ENCODE results near the gene AGTR1. TPM values are rescaled to one million over a fixed set of nuclear protein-coding genes. Genes with fewer than 3 reads are reported as not detected.

The AGTR1 gene
- total RNA-seq, 1 donor from 2014 or later, result not detected

DNA sequence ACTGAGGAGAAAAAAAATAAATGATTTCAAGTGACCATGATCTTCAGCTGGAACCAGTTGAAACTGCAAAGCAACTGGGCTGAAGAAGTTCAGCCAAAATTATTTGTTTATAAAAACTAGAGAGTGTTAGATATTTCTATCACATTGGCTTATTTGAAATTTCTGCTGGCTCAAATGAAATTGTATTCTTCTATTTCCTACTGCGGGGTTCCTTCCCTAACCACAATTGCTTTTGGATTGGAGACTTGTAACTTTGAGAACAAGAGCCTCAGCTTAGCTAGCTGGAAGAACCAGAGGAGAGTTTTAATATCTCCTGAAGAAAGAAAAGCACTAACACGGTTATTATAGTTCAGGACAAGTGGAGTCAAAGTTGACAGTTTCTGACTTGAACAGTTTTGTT lies 31.1 kb downstream of the AGTR1 start:
- Mint-ChIP-seq H3K27me3 (ENCODE audit: insufficient read depth) (no peaks in the 10 kb centered on the region), H3K4me1 (ENCODE audit: low read depth) (no peaks in the 10 kb centered on the region), H3K36me3 (ENCODE audit: low read depth) (no peaks in the 10 kb centered on the region), H3K4me3 (no peak overlapping the region), H3K27ac (no peak overlapping the region), H3K9me3 (no peaks in the 10 kb centered on the region)
- intact Hi-C loops (cut with micrococcal nuclease), result loop anchor here (10.0 kb wide), 1 partner anchor 216 kb away; no protein-coding TSS in a partner anchor
- no peak for DNase-seq (ENCODE audit: low spot score)

GRCh38 chr3:148729476-148730055 lies 31.9 kb downstream of the AGTR1 start:
- H3K4me1 Mint-ChIP-seq (ENCODE audit: low read depth), result no peaks in the 10 kb centered on the region
- H3K4me3 Mint-ChIP-seq, result no peak overlapping the region
- no peaks in the 10 kb centered on the region for H3K9me3 Mint-ChIP-seq
- no peaks in the 10 kb centered on the region for H3K36me3 Mint-ChIP-seq (ENCODE audit: low read depth)
- intact Hi-C loops (cut with micrococcal nuclease), result loop anchor here (10.0 kb wide), 1 partner anchor 215 kb away; no protein-coding TSS in a partner anchor
- H3K27ac Mint-ChIP-seq, result no peak overlapping the region
- no peak for DNase-seq (ENCODE audit: low spot score)
- no peaks in the 10 kb centered on the region for H3K27me3 Mint-ChIP-seq (ENCODE audit: insufficient read depth)

- DNase-seq (ENCODE audit: low spot score), result no peak
- Mint-ChIP-seq H3K27ac (no peak overlapping the region), H3K9me3 (no peaks in the 10 kb centered on the region), H3K27me3 (ENCODE audit: insufficient read depth) (no peaks in the 10 kb centered on the region), H3K4me1 (ENCODE audit: low read depth) (no peaks in the 10 kb centered on the region), H3K36me3 (ENCODE audit: low read depth) (no peaks in the 10 kb centered on the region), H3K4me3 (no peak overlapping the region)
- intact Hi-C loops (cut with micrococcal nuclease), result no loop called here
These were observed 33.0 kb downstream of the AGTR1 start for GRCh38 chr3:148730676-148731075.

DNA sequence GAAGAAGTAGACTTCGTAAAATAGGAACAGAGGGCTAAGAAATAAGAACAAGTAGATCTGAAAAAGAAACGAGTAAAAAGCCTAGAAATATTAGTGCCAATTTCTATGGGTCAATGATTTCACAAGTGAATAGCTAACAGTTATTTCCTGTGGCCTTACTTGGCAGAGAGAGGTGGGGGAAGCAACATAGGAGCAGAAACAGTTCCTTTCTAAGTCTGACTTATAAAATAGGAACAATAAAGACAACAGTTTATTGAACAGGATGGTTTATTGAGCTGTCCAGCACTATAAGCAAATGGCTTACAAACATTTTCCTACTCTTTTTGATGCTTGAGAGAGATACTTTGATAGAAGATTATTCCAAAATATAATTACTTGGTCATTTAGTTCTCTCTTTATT lies 37.9 kb downstream of the AGTR1 start:
- no peaks in the 10 kb centered on the region for H3K9me3 Mint-ChIP-seq
- intact Hi-C loops (cut with micrococcal nuclease), result no loop called here
- H3K4me3 Mint-ChIP-seq, result no peak overlapping the region
- no peaks in the 10 kb centered on the region for H3K36me3 Mint-ChIP-seq (ENCODE audit: low read depth)
- no peaks in the 10 kb centered on the region for H3K4me1 Mint-ChIP-seq (ENCODE audit: low read depth)
- no peaks in the 10 kb centered on the region for H3K27me3 Mint-ChIP-seq (ENCODE audit: insufficient read depth)
- H3K27ac Mint-ChIP-seq, result no peak overlapping the region
- no peak for DNase-seq (ENCODE audit: low spot score)

- Mint-ChIP-seq H3K27ac (no peak overlapping the region), H3K27me3 (ENCODE audit: insufficient read depth) (no peaks in the 10 kb centered on the region), H3K4me3 (no peak overlapping the region), H3K9me3 (no peaks in the 10 kb centered on the region), H3K4me1 (ENCODE audit: low read depth) (no peaks in the 10 kb centered on the region), H3K36me3 (ENCODE audit: low read depth) (no peaks in the 10 kb centered on the region)
- DNase-seq (ENCODE audit: low spot score), result no peak
- intact Hi-C loops (cut with micrococcal nuclease), result no loop called here
These were observed 38.4 kb downstream of the AGTR1 start for GRCh38 chr3:148736086-148736485.

DNA sequence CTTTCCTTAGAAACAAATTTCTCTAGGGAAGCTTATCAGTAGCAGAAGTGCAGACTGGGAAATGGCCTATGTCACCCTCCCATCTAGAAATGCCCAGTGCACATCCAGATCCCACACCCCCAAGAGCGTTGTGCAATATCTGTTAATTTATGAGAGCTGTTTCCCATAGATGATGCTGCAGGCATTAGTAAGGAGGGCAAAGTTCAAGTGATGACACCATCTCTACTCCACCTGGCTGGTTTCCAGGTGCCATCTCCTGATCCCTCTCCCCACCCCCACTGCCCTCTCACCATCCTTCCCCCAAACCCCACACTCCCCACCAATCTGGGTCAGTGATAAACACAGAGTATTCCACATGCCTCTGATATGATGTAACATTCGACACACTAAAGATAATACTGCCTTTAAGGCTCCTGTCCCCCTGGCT lies 39.4 kb downstream of the AGTR1 start:
- Mint-ChIP-seq H3K27me3 (ENCODE audit: insufficient read depth) (no peaks in the 10 kb centered on the region), H3K9me3 (no peaks in the 10 kb centered on the region), H3K27ac (no peak overlapping the region), H3K4me1 (ENCODE audit: low read depth) (no peaks in the 10 kb centered on the region), H3K36me3 (ENCODE audit: low read depth) (no peaks in the 10 kb centered on the region), H3K4me3 (no peak overlapping the region)
- no peak for DNase-seq (ENCODE audit: low spot score)
- intact Hi-C loops (cut with micrococcal nuclease), result no loop called here

DNA sequence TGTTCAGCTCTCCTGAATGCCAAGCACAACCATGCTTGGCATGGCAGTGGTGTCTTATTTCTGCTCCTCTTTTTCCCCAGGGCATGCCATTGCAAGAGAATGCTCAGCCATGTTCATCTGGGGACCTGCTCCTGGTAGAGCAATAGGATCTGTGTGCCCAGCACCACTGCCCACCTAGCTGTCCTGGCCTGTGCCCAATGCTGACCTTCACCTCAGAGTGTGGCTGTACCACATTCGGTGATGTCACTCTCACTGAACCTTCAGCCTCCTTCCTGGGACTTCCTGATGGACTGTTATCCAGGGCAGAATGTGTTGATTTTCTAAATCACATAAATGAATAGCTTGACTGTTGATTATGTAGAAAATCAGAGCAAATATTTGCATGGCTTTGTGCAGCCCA lies 42.0 kb downstream of the AGTR1 start:
- Mint-ChIP-seq H3K27me3 (ENCODE audit: insufficient read depth) (no peaks in the 10 kb centered on the region), H3K36me3 (ENCODE audit: low read depth) (no peaks in the 10 kb centered on the region), H3K27ac (no peak overlapping the region), H3K9me3 (no peaks in the 10 kb centered on the region), H3K4me3 (no peak overlapping the region), H3K4me1 (ENCODE audit: low read depth) (no peaks in the 10 kb centered on the region)
- intact Hi-C loops (cut with micrococcal nuclease), result no loop called here
- DNase-seq (ENCODE audit: low spot score), result no peak

DNA sequence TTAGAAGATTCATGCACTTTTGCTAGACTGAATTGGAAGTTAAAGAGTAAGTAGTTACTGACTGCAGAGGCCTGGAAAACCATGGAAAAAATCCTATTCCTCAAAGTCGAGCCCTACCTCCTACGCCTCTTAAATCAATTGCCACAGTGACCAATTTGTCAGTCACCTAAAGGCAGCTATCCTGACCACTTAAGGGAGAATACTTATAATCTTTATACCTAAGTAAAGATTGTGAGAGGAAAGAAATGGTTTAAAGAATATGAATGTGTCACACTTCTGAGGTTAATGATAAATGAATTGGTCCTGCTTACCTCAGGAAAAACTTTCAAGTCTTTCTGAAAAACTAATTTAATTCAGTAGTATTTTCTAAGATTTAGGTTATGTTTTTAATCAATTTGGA lies 42.6 kb downstream of the AGTR1 start:
- no peaks in the 10 kb centered on the region for H3K27me3 Mint-ChIP-seq (ENCODE audit: insufficient read depth)
- no peaks in the 10 kb centered on the region for H3K36me3 Mint-ChIP-seq (ENCODE audit: low read depth)
- H3K27ac Mint-ChIP-seq, result no peak overlapping the region
- intact Hi-C loops (cut with micrococcal nuclease), result no loop called here
- no peak overlapping the region for H3K4me3 Mint-ChIP-seq
- H3K9me3 Mint-ChIP-seq, result no peaks in the 10 kb centered on the region
- no peak for DNase-seq (ENCODE audit: low spot score)
- H3K4me1 Mint-ChIP-seq (ENCODE audit: low read depth), result no peaks in the 10 kb centered on the region

GRCh38 chr3:148741219-148741618 lies 43.5 kb downstream of the AGTR1 start:
- H3K4me1 Mint-ChIP-seq (ENCODE audit: low read depth), result no peaks in the 10 kb centered on the region
- H3K36me3 Mint-ChIP-seq (ENCODE audit: low read depth), result no peaks in the 10 kb centered on the region
- intact Hi-C loops (cut with micrococcal nuclease), result no loop called here

DNA sequence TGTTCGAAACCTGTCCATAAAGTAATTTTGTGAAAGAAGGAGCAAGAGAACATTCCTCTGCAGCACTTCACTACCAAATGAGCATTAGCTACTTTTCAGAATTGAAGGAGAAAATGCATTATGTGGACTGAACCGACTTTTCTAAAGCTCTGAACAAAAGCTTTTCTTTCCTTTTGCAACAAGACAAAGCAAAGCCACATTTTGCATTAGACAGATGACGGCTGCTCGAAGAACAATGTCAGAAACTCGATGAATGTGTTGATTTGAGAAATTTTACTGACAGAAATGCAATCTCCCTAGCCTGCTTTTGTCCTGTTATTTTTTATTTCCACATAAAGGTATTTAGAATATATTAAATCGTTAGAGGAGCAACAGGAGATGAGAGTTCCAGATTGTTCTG lies 44.4 kb downstream of the AGTR1 start:
- Mint-ChIP-seq H3K4me3 (no peak overlapping the region), H3K9me3 (no peaks in the 10 kb centered on the region), H3K36me3 (ENCODE audit: low read depth) (no peaks in the 10 kb centered on the region), H3K27me3 (ENCODE audit: insufficient read depth) (no peaks in the 10 kb centered on the region), H3K4me1 (ENCODE audit: low read depth) (no peaks in the 10 kb centered on the region), H3K27ac (no peak overlapping the region)
- DNase-seq (ENCODE audit: low spot score), result no peak
- intact Hi-C loops (cut with micrococcal nuclease), result no loop called here

More at GRCh38 chr3:148741219-148741618, 43.5 kb downstream of the AGTR1 start:
- no peak for DNase-seq (ENCODE audit: low spot score)
- H3K27ac Mint-ChIP-seq, result no peak overlapping the region
- H3K9me3 Mint-ChIP-seq, result no peaks in the 10 kb centered on the region
- no peaks in the 10 kb centered on the region for H3K27me3 Mint-ChIP-seq (ENCODE audit: insufficient read depth)
- H3K4me3 Mint-ChIP-seq, result no peak overlapping the region

DNA sequence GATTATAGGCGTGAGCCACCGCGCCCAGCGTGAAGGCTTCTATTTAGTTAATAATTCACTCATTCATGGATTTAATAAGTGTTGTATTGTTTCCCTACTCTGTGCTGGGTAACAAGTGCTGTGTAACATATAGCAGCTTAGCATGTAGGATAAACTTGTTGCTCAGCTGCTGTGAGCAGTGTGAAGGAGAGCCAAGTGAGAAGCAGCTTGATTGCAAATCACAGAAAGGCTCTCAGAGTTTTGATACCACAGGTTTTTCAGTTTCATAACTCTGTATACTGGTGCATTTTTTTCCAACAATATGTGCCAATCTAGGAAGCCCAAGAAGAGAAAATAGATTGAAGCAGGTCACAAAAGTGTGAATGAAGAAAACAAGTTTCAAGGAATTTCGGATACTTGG lies 48.4 kb downstream of the AGTR1 start:
- Mint-ChIP-seq H3K36me3 (ENCODE audit: low read depth) (no peaks in the 10 kb centered on the region), H3K4me1 (ENCODE audit: low read depth) (no peaks in the 10 kb centered on the region), H3K27ac (no peak overlapping the region), H3K27me3 (ENCODE audit: insufficient read depth) (no peaks in the 10 kb centered on the region), H3K4me3 (no peak overlapping the region), H3K9me3 (no peaks in the 10 kb centered on the region)
- DNase-seq (ENCODE audit: low spot score), result no peak
- intact Hi-C loops (cut with micrococcal nuclease), result no loop called here

DNA sequence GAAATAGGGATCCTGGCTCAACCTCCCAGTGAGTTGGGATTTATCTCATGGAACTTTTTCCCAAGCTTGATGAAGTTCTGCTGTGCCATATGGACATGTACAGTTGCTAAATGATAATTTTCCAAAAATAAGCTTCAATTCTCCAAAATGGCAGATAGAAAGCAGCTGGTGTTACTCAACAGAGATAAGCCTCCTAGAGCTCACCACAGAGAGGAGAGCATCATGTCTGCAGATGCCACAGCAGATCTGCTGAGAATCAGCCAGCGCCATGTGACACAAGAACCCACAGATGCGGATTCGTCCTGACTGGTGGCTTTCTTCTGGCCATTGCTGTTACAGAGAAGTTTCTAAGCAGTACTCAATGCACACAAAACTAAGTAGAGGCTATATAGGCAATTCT lies 50.6 kb downstream of the AGTR1 start:
- Mint-ChIP-seq H3K27ac (no peak overlapping the region), H3K4me3 (no peak overlapping the region), H3K9me3 (no peaks in the 10 kb centered on the region), H3K36me3 (ENCODE audit: low read depth) (no peaks in the 10 kb centered on the region), H3K4me1 (ENCODE audit: low read depth) (no peaks in the 10 kb centered on the region), H3K27me3 (ENCODE audit: insufficient read depth) (no peaks in the 10 kb centered on the region)
- DNase-seq (ENCODE audit: low spot score), result no peak
- intact Hi-C loops (cut with micrococcal nuclease), result no loop called here

- intact Hi-C loops (cut with micrococcal nuclease), result no loop called here
- H3K4me1 Mint-ChIP-seq (ENCODE audit: low read depth), result no peaks in the 10 kb centered on the region
- no peak overlapping the region for H3K27ac Mint-ChIP-seq
- H3K27me3 Mint-ChIP-seq (ENCODE audit: insufficient read depth), result no peaks in the 10 kb centered on the region
- DNase-seq (ENCODE audit: low spot score), result no peak
- H3K36me3 Mint-ChIP-seq (ENCODE audit: low read depth), result no peaks in the 10 kb centered on the region
- no peaks in the 10 kb centered on the region for H3K9me3 Mint-ChIP-seq
- no peak overlapping the region for H3K4me3 Mint-ChIP-seq
These were observed 52.6 kb downstream of the AGTR1 start for GRCh38 chr3:148750296-148750695.

GRCh38 chr3:148751461-148751860 lies 53.8 kb downstream of the AGTR1 start:
- H3K27me3 Mint-ChIP-seq (ENCODE audit: insufficient read depth), result no peaks in the 10 kb centered on the region
- no peak overlapping the region for H3K4me3 Mint-ChIP-seq
- no peaks in the 10 kb centered on the region for H3K9me3 Mint-ChIP-seq
- no peaks in the 10 kb centered on the region for H3K4me1 Mint-ChIP-seq (ENCODE audit: low read depth)
- intact Hi-C loops (cut with micrococcal nuclease), result no loop called here
- H3K36me3 Mint-ChIP-seq (ENCODE audit: low read depth), result no peaks in the 10 kb centered on the region
- no peak overlapping the region for H3K27ac Mint-ChIP-seq
- DNase-seq (ENCODE audit: low spot score), result no peak
